ENCODE results near the gene SORL1.

SORL1 gene

DNA sequence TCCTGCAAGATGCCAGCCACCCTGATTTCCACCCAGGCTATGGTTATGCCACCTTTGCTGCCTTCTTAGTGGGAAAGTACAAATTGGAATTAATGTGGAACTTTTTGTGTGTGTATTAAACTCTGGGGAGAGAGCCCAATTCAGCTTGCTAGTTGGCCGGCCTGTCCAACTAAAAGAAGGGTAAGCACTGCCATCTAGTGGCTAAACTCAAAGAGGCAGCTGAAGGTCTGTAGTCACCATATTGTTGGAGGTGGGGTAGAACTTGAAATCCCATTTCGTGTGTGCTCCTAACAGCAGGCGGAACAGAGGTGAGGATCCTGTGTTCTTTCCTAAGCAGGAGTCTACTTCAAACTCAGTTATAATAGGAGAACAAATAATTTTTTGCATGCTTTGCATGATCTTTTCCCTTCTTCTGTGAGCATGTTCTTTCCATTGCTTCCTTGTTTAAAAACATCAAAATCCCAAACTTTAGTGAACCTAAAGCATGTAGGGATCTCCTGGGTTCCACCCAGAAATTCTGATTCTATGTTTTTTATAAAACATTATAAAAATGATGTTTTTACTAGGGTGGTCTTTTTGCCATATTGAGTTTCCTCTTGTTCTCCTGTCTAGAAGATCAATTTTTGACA lies 139.4 kb downstream of the SORL1 start:
- DNase-seq, result peak; percentile 78

DNA sequence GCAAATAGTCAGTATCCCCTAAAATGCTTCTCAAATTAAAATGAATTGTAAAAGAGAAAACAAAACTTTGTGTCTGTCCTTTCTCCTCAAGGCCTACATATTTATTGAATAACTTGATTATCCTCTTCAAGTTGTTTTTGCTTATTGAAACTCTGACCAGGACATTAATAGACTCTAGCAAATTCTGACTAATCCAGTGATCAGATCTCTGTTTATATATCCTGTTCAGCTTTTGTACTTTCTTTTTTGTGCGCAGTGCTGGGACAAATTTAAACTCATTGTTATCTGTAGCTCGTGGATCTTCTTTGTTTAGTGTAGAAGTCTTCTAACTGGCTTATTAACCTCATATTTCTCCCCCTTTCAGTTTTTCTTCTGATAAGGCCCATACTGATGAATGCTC lies 140.6 kb downstream of the SORL1 start:
- no peak for DNase-seq

DNA sequence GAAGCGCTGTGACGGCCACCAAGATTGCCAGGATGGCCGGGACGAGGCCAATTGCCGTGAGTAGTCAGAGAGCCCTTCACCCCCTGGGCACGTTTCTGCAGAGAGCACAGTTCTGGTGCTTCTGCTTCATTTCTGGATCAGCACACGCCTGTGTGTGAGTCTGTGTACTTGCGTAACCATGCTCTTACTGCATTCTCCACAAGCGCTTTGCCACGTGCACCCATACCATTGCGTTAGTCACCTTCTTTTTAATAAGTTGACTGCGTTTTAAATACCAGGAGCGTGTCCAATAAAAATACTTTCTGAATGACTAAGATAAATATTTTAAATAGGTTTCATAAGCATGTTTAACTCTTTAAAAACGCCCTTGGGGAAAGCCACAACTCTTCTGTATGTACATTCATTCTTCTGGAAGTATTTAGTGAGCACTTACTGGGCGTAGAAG lies 143.6 kb downstream of the SORL1 start:
- peak; percentile 99 for DNase-seq

DNA sequence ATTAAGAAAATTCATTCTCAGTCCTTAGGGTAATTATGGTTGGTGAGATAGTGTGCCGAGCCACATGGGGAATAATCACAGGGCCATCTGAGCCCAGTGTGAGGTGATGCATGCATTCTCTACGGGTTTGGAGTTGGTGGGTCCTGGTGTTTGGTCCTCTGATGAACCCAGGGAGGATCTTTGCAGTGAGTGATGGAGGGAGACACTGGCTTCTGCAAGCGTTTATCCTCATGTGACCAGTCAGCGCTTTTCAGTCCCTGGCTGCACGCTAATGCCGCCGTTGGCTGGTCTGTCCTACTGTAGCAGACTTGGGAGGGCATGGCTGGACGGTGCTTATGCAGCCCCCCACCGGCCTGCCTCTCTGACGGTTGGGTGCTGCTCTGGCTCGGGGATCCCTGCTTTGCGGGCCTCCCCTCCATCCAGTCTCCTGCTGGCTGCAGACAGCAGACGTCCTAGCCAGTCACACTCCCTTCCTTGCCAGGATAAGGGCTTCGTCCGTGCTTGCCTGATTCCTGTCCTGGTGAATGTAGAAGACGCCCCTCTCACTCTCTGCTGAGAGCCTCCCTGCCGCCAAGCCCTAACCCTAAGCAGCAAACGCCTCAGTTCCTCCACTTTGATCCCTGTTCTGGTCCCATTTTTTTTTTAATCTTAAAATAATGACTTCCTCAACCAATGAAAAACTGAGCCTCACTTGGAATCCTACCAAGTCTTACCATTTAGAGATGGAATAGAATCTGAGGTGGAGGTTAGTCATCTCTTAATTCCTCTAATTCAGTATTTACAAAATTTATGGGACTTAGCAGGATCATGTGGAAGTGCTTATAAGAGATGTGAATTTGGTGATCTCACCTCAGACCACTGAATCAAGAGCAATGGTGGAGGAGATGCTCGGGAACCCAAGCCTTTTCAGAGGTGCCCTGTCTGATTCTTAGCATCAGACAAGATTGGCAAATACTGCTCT lies 144.4 kb downstream of the SORL1 start:
- peak; percentile 65 for DNase-seq

DNA sequence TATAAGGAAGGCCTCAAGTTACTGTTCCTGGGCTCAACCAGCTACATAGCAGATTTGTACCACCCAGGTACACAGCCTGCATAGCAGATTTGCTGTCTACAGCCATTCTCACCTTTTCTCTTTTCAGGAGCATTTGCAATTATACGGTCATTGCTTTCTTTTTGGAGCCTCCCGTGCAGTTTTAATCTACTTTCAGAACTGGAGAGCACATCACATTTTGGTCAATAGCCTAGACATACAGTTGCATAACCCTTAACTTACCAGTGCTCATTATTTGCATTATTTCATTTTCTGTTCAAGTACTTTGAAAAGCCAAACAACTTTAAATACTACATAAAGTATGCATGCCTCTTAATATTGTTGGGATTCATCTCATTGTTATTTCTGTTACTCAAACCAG lies 151.2 kb downstream of the SORL1 start:
- no peak for DNase-seq

DNA sequence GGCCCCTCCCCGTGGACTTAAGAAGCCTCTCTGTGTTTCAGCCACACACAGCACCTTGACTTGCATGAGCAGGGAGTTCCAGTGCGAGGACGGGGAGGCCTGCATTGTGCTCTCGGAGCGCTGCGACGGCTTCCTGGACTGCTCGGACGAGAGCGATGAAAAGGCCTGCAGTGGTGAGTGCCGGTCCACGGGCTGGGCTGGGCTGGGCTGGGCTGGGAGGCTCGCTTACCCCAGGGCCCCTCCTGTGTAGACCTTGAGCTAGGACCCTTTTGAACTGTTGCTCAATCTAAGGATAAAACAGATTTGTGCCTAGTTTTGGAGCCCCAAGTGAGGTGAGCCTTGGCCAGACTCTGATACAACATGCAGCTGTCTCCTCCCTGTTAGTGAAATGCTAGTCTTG lies 152.0 kb downstream of the SORL1 start:
- no peak for DNase-seq

DNA sequence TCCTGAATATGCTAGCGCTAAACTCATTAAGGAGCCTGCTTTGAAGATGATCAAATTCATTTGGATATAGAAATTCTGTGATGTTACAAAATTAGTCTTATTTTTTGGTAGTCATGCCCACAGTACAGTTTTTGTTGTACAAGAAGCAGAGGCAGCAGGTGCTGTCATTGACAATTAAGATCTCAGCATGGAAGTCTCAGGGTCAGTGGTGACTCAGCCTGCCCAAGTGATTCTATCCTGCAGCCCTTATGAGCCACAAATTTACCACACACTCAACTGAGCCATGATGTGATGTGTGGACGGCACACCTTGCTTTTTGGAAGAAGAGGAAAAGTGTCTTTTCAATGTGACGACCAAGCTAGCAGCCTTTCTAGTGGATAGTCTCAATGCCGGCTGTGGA lies 154.2 kb downstream of the SORL1 start:
- no peak for DNase-seq

DNA sequence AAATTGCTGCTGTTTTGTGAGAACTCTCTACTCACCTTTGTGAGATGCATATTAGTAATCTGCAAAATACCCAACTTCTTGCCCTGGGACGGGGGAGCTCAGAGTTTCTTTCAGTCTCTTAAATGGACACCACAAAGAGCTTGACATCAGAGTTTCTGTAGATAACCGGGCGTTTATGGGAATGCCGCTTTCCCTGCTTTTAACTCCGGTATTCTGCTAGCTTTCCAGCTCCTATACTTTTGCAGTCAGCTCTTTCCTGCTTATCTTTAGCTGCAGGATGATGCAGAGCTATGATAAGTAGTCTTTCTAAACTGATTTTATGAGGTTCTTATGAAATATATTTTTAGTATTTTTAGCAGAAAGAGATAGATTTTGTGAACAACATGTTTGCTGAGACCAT lies 155.2 kb downstream of the SORL1 start:
- no peak for DNase-seq

DNA sequence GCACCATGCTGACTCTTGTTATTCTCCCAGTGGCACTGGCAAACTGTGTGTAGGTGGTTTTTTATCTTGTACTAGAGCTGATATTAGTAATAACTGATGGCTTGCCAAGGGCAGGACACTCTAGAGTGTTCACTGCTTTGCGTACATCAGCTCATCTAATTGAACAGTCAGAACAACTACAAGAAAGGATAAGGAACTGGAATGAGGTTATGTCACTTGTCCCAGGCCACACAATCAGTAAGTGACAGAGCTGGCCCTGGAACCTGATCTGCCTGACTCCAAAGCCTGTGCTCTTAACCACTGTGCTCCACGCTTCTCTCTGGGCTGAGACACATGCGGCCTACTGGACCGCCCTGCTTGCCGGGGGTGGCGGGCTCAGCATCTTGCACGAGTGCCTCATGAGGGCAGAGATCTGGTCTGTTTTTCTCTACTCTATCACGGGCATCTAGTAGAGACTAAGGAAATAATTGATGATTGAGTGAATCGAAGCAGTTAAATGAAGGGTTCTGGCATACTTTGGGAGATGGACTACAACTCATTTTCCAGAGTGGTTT lies 156.5 kb downstream of the SORL1 start:
- DNase-seq, result no peak

DNA sequence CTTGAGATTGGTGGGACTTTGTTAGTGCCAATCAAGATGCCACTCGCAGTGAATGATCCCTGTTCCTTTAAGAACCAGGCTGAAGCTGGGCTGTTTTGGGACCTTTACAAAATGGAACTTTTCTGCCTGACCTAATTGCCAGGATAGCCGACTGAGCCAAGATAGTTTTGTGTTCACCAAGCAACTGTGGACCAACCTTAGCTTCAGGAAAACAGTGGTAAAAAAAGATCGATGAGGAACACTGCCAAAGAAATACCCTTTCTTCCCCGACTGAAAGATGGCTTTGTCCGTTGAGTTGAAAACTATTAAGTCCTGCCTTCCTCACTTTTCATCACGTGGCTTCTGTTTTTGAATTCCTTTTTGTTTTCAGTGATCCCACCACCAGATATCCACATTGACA lies 158.6 kb downstream of the SORL1 start:
- DNase-seq, result no peak

DNA sequence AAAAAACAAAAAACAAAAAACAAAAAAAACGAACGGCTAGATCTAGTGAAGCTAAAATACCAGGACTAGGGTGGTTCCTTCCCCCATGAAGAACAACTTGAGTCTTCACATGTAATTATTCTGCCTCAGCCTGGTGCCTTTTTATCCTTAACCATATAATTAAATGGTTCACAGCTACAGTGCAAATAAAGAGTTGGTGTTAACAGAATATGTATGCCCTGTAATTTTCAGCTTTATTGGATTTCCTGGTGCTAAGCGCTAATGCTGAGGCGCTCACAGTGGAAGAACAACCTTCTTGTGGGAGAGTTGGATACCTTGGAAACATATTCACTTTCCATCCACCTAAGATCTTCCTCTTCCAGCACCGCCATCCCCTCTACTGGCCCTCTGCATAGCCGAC lies 159.1 kb downstream of the SORL1 start:
- DNase-seq, result no peak

DNA sequence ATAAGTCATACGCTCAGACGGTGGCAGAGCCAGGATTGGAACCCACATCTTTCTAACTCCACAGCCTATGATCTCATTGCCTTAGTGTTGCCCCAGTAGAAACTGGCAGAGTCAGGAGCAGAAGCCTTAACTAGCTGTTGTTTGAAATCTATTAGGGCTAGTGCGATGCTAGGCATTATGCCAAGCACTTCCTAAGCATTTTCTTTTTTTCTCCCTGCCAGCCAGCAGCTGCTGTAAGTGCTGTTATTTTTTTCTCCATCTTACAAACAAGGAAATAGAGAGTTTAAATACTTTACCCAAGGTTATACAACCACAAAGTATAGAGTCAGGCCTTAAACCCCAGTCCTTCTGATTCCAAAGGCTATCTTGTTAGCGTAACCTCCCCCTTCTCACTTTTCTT lies 161.6 kb downstream of the SORL1 start:
- peak; percentile 16 for DNase-seq

DNA sequence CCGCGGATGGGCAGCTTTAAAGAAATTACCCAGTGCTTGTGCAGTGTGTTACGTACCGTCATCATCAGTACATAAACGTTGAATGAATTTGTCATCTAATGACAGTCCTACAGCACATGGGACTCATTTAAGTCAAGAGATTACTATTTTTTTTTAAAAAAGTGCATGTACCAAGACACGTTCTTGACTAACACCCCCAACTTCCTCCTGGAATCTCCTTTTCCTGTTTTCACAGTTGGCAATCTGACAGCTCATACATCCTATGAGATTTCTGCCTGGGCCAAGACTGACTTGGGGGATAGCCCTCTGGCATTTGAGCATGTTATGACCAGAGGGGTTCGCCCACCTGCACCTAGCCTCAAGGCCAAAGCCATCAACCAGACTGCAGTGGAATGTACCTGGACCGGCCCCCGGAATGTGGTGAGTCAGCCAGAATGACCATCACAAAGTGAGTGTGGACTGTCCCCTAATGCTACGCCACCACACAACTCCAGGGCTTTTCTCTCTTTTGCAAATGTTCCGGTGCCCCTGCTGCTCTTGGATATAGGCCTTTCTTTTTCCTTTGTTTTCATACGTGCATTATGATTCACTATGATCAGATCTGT lies 162.6 kb downstream of the SORL1 start:
- DNase-seq, result peak; percentile 20

DNA sequence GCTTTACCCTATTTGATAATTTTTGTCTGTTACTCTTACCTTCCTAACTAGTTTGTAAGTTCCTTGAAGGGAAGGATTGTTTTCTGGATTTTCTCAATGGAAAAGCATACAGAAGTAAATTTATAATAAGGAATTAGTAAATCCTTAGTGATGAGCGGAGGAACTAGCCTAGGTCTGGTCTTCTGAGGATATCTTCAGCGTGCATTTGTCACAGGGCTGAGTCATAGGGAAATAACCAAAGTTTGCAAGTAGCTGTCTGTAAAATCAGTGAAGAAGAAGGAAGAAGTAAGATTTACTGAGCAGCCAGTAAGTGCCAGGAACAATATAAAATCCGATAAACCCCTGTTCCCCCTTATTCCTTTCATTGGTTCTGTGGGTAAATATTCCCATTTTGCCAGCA lies 163.4 kb downstream of the SORL1 start:
- peak; percentile 51 for DNase-seq

DNA sequence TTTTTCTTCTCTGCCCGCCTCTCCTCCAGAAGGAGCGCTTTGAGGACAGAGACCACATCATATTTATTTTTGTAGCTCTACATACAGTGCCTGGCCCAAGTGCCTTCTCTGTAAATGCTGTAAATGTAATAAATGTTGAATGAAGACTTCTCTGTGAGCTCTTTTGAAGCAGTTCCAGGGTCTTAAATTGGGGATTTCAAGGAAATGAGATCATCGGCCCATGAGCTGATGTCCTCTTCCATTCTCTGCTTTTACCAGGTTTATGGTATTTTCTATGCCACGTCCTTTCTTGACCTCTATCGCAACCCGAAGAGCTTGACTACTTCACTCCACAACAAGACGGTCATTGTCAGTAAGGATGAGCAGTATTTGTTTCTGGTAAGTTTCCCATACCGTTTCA lies 166.4 kb downstream of the SORL1 start:
- DNase-seq, result peak; percentile 32

DNA sequence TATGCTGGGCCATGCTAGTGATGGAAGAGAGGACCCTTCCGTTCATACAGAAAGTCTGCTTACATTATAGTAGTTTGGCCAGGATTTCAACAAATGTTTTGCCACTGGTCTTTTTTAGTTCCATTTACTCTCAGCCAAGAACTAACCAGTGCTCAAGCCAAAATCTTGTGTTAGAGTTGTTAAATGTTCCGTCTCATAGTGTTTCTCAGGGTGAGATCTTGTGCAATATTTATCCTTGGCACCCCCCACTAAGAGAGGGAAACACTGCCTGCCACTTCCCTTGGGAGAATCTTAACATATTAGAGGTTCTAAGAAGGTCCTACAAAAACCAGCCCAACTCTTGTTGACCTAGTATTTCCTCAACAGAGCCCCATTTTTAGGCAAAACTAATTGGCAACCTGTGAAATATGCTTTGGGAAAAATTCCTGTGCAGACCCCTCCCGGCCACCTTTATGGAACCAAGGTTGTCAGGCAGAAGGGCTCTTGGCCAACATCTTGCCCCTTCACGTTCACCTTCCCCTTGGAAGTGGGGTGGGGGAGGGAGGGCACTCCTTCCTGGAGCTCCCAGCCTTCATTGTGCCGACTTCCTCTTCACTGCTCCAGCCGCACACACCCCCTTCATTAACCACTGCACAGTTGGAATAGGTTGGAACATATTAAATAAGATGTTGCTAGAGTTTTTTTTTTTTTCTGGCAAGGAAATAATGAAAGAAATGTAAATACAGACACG lies 173.8 kb downstream of the SORL1 start:
- DNase-seq, result no peak

DNA sequence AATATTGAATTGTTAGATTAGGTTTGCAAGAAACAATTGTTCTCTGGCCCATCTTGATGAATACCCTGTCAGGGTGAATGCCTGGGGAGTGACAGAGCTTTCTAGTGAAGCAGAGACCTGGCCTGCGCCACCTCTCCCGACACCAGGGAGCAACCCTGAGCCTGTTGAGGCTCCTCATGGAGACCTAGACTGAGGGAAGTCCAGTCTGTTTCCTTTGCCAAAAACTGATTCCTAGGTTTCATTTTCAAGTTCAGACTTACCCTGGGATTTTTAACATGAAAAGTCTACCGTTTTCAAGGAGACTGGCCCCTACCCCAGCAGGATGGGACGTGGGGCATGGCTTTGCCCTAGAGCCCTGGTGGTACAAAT lies 174.4 kb downstream of the SORL1 start:
- no peak for DNase-seq

DNA sequence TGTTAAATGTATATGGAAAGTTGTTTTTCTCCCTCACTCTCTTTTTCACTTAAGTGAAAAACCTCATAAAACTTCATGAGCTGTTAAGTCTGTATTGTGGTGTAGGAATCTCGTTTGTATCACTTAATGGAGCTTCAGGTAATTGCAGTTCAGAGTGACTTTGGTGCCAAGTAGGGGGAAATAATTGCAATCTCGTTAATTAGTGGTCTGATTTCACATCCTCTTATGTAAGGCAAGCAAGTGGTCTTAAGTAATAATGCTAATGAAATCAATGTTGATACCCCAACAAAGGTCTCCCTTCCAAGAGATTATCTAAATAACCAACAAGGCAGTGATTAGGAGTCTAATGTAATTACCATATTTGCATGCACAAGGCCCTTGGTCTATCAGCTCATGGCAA lies 174.9 kb downstream of the SORL1 start:
- no peak for DNase-seq

DNA sequence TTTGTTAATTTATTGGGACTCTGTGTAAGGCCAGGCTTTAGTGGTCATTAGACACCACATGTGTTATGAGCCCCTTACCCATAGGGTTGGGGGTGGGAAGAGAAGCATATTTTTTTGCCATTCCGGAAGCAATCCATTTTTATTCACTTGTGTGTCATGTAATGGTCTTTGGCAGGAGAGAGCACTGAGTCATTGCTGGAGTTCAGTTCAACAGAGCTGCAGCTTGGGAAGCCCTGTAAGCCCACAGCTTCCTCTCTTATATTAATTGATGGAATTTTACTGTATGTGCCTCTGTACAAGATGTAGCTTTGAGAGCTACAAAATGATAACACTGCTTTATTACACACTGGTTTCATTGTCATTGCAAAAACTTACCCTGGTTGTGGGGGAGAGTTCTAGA lies 177.9 kb downstream of the SORL1 start:
- DNase-seq, result peak; percentile 88

DNA sequence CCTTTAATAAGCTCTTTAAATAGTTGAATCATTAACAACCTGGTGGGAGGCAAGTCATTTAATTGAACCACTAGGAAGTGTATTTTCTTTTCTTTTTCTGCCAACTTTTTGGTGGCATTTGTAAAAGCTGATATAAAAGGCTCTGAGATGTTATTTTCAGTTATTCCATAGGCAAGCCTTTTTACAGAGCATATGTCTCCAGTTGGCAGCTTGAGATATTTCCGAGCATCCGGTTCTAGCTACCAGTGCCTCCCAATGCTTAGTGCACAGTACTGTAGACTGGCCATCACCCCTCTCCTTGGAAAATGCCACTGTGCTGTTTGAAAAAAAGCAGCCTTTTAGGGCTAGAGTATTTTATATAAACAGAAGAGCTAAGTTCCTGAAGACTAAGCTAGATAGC lies 179.3 kb downstream of the SORL1 start:
- DNase-seq, result no peak

DNA sequence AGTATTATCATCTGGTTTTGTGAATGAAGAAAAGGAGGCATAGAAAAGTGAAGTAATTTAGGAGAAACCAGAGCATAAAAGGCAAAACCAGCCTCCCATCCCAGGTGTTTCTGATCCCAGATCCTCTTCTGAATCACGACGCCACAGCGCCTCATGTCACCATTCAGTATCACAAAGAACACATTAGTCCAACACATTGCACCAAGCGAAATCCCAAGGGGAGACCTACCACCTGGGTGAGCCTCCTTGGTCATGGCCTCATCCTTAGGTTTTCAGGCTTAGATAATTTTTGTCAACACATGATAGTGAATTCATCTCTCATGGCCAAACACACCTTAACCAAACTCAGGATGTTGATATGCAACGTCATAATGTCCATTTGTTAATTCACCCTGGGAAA lies 182.2 kb downstream of the SORL1 start:
- no peak for DNase-seq

DNA sequence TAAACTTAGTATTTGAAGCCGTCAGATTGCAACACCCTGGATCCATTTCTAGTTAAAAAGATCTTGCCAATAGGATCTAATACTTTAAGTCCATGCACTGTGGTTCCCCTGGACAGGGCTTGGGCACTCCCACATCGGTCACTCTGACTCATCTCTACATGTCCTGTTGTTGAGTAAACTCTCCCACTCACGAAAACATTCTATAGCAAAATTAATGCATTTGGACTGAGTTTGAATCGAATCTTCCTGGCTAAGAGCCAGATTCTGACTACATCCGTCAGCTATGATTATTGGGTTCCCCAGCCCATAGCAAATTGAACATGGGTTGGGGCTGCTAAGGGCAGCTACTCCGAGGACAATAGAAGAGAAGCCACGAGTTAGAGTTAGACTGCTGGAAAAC lies 182.8 kb downstream of the SORL1 start:
- DNase-seq, result peak; percentile 86
